Dendritic cell treated with granulocyte-macrophage colony-stimulating factor and Interleukin-4, amounts not matched to agents 40 ng/mL and 50 ng/mL, for 4 days (primary cell): Measurements from ENCODE around the gene NIT1.

Source experiments
- H3K27ac Mint-ChIP-seq: one replicate; pipeline ENCODE4 v1.8.0; 2022; ENCODE audit warnings: mild to moderate bottlenecking, mixed read lengths
- H3K27me3 Mint-ChIP-seq: one replicate; pipeline ENCODE4 v1.8.0; 2022; ENCODE audit warnings: mild to moderate bottlenecking, mixed read lengths
- H3K36me3 Mint-ChIP-seq: one replicate; pipeline ENCODE4 v1.8.0; 2022; ENCODE audit warnings: low read depth, mixed read lengths
- H3K4me1 Mint-ChIP-seq: one replicate; pipeline ENCODE4 v1.8.0; 2022; ENCODE audit warnings: low read depth, mixed read lengths
- H3K4me3 Mint-ChIP-seq: one replicate; pipeline ENCODE4 v1.8.0; 2022; ENCODE audit warnings: mild to moderate bottlenecking, moderate library complexity, mixed read lengths
- H3K9me3 Mint-ChIP-seq: one replicate; pipeline ENCODE4 v1.8.0; 2022; ENCODE audit warnings: mixed read lengths
- intact Hi-C: fragments of 100-400 bp; cut with micrococcal nuclease; formaldehyde crosslinking; loops from one replicate; pipeline ENCODE4 v1.15.0; 2022

NIT1 gene

DNA sequence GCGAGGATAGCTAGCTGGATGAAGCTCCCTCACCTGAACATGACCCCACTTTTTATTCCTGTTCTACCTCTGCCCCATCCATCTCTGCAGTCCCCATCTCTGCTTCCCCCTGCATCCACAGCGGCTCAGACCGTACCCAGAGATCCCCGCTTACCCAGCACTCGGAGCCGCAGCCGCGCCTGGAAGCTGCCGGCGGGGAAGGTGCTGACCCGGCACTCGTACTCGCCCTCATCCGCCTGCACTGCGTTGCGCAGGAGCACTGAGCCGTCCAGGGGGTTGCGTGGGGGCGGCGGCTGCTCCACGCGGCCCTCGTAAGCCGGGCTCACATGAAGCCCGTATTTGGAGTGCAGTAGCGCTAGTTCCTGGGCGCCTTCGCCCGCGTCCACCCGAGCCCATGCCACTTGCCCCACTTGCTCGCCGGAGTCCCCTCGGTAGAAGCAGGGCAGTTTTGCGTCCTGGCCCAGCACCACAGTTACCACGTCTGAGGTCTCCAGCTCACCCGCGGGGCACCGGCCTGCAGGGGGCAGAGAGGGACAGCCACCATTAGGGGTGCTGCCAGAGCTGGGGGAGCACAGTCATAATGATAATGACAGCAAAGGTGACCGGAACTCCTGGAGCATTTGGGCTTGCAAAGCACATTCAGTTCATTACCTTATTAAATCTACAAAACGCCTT, 38.3 kb upstream of the NIT1 start:
- Mint-ChIP-seq H3K36me3 (no peaks in the 10 kb centered on the region), H3K4me3 (peak overlapping the region; percentile 4), H3K27ac (no peak overlapping the region), H3K9me3 (no peaks in the 10 kb centered on the region), H3K4me1 (peaks cover 62% of the 10 kb centered on the region), H3K27me3 (peaks cover 3% of the 10 kb centered on the region)
- intact Hi-C loops = no loop called here

DNA sequence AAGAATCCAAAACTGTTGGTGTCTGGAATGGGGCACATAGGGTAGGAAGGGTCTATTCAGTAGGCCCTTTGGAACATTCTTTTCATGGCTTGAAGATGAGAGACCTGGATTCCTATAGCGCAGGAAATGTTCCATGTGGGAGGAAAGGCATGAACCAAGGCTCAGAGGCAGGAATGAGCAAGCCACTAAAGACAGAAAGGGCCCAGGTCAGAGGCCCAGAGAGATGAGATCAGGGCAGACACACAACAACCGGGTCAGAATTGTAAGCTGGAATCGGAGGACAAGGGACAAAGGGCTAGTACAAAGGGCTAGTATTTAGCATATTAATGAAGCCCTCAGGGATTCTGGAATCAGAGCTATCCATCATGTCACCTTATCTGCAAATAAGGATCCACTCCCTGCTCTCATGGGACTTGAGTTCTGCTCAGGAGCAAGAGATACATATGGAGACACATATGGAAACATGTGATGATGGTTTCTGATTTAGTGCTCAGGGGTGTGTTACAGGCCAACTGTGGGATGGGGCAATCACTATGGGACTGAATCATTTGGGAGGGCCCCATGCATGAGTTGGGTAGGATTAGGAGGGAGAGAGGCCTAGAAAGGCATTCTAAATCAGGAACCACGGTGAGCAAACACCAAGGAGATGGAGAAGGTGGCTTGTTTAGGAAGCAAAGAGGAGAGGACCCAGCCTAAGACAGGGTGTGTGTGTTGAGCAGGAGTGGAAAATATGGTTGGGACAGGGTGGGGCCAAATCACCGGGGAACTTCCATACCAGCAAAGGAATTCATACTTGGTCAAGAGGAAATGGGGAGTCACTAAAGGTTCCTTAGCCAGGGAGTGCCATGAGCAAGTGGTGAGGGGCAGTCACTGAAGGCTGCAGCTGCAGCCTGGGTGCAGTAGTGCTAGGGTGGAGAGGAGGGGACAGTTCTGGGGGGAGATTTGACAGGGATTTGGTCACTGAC, 37.2 kb upstream of the NIT1 start:
- intact Hi-C loops = no loop called here
- Mint-ChIP-seq H3K9me3 (no peaks in the 10 kb centered on the region), H3K27me3 (peaks cover 3% of the 10 kb centered on the region), H3K27ac (peak overlapping the region; percentile 48), H3K4me1 (peaks cover 72% of the 10 kb centered on the region), H3K4me3 (no peak overlapping the region), H3K36me3 (no peaks in the 10 kb centered on the region)

DNA sequence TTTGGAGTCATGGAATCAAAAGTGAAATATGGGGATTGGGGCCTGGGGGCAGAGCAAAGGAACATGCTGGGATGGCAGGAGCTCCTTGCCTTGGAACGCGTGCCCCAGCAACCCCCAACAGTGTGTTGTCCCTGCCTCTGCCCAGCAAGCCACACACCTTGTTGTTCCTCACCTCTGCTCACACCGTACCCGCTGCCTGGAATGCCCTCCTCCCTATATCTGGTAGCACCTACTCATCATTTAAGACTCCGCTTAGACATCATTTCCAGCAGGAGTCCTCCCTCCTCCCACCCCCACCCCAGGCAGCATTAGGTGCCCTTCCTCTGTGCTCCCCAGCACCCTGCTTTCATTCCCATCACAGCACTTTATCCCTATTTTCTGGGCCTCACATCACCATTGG, 36.4 kb upstream of the NIT1 start:
- intact Hi-C loops = no loop called here
- no peaks in the 10 kb centered on the region for H3K9me3 Mint-ChIP-seq
- H3K36me3 Mint-ChIP-seq = no peaks in the 10 kb centered on the region
- peaks cover 3% of the 10 kb centered on the region for H3K27me3 Mint-ChIP-seq
- peaks cover 69% of the 10 kb centered on the region for H3K4me1 Mint-ChIP-seq
- peak overlapping the region; percentile 48 for H3K27ac Mint-ChIP-seq
- H3K4me3 Mint-ChIP-seq = no peak overlapping the region

DNA sequence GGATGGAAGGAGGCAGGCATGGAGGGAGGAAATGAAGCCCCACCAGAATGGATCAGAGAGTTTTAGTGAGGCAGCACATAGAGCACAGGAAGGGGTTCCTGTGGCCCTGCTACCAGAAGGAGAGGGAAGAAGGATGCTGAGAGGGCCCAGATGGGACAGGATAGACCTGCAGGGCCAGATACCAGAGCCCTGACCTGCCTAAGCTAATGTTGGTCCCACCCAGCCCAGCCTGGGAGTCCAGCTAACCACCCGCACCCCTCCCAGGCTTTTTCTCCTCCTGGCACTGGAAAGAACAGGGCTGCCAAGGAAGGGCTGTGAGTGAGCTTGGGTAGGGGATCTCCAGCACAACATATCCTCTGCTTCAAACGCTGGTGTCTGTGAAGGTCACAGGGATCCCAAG, 35.4 kb upstream of the NIT1 start:
- H3K27ac Mint-ChIP-seq = peak overlapping the region; percentile 48
- intact Hi-C loops = loop anchor here (2.0 kb wide), 1 partner anchor 14 kb away; the partner anchor contains the start of gene ARHGAP30
- no peaks in the 10 kb centered on the region for H3K9me3 Mint-ChIP-seq
- peaks cover 69% of the 10 kb centered on the region for H3K4me1 Mint-ChIP-seq
- no peaks in the 10 kb centered on the region for H3K36me3 Mint-ChIP-seq
- H3K27me3 Mint-ChIP-seq = peaks cover 3% of the 10 kb centered on the region
- no peak overlapping the region for H3K4me3 Mint-ChIP-seq

DNA sequence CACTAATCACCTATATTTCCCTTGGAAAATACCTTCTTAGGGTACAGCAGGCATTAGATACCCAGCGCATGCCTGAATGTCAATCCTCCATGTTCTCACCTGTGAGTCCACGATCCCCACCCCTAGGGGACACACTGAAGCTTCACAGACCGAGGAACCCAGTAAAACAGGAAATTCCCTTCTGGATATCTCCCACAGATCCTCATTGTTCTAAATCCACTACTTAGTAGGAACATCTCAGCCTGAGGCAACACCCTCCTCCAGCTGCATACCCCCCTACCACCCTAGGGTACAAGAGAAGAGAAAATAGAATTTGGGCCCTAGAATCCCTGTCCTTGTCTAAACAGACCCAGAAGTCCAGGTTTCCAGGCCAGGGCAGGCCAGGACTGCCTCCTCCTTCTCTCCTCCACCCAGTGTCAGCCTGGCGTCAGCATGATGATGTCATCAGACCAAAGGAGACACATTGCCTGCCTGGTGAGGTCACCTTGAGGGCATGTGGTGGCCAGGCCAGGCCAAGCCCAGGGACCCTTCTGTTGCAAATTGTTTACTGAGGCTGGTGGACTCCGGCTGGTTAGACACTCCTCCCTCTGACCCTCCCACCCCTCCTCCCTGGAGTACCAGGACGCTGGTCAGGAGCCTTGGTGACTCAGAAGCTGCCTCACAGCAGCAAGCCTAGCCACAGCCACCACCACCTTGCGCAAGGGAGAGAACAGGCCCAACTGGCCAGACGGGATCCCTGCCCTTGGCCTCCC, 34.7 kb upstream of the NIT1 start:
- H3K4me1 Mint-ChIP-seq = peaks cover 76% of the 10 kb centered on the region
- intact Hi-C loops = loop anchor here (2.0 kb wide), 1 partner anchor 14 kb away; the partner anchor contains the start of gene ARHGAP30
- peak overlapping the region; percentile 26 for H3K27ac Mint-ChIP-seq
- no peak overlapping the region for H3K4me3 Mint-ChIP-seq
- H3K9me3 Mint-ChIP-seq = no peaks in the 10 kb centered on the region
- no peaks in the 10 kb centered on the region for H3K36me3 Mint-ChIP-seq
- peaks cover 3% of the 10 kb centered on the region for H3K27me3 Mint-ChIP-seq

DNA sequence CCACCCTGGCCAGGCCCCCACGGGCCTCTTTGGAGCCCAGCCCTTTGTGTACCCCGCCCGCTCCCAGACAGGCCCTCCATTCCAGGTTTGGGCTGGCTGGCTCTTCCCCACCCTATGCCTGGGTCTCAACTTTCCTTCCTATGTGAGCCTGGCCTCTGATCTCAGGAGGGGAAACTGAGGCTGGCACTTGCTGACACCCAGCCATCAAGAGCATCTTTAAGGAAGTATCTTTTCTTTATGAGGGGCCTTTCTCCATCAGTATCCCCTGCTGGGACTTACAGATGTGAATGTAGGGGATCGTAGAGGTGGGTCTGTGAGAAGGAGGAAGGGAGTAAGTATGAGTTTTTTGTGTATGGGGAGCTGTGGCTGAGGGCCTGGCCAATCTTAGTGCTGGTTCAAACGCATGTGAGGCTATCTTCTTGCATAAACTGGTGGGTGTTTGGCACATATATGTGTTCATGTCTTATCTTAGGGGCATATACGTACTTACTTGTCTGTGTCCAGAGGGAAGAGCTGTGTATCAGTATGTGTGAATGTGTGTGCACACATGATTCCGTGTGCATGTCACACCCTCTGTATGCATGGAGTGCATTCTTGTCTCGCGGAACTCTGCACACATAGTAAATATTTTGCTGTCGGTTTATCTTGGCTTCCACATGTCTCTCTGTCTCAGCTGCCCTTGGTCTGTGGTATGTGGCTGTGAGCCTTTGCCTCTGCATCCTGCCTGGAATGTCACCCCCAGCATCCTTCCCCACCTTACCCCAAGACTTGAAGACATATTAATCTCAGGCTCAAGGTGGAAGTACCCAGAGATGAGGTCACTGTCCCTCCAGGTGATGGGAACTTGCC, 33.9 kb upstream of the NIT1 start:
- H3K4me3 Mint-ChIP-seq = no peak overlapping the region
- intact Hi-C loops = loop anchor here (2.0 kb wide), 1 partner anchor 15 kb away; the partner anchor contains the start of gene ARHGAP30
- peaks cover 83% of the 10 kb centered on the region for H3K4me1 Mint-ChIP-seq

DNA sequence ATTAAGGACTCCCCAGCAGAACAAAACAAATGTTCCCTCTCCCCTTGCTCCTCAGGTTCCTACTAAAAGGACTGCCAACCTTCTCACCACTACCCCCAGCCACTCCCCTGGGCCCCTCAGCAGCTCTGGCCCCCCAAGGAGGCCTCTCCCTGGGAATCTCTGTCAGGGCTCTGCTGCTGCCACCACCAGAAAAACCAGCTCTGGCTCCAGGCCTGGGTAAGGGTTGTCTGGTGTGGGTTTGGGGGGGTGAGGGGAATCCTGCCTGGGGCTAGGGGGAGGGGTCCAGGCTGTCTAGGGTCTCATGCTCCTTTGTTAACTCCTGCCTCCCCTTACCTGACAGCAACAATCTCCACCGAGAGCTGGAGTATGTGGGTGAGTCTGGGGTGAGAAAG, 33.3 kb upstream of the NIT1 start:
- no peak overlapping the region for H3K27ac Mint-ChIP-seq

More for the DNA sequence above, 33.9 kb upstream of the NIT1 start:
- H3K9me3 Mint-ChIP-seq = no peaks in the 10 kb centered on the region
- peak overlapping the region; percentile 24 for H3K27ac Mint-ChIP-seq
- no peaks in the 10 kb centered on the region for H3K36me3 Mint-ChIP-seq
- H3K27me3 Mint-ChIP-seq = peaks cover 3% of the 10 kb centered on the region

DNA sequence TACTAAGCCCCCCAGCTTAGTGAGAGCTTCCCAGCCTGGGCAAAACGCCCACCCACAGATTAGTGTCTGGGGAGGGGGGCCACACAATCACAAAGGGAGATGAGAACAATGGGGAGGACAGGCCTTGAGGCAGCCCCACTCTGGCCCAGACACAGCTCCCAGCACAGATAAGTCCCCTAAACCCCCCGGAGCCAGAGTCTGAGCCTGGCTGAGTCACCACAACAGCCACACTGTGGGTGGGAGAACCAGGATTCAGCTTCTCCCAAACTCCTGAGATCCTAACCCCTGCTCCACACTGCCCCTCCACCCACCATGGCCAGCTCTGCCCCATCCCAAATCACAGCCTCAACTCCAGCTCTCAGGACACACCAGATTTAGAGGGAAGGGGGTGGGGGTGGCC, 32.7 kb upstream of the NIT1 start:
- Mint-ChIP-seq H3K4me1 (peaks cover 80% of the 10 kb centered on the region), H3K36me3 (no peaks in the 10 kb centered on the region), H3K27me3 (no peaks in the 10 kb centered on the region), H3K9me3 (no peaks in the 10 kb centered on the region), H3K4me3 (no peak overlapping the region), H3K27ac (no peak overlapping the region)
- intact Hi-C loops = no loop called here

More for the DNA sequence above, 33.3 kb upstream of the NIT1 start:
- H3K4me3 Mint-ChIP-seq = no peak overlapping the region
- peaks cover 2% of the 10 kb centered on the region for H3K27me3 Mint-ChIP-seq
- H3K36me3 Mint-ChIP-seq = no peaks in the 10 kb centered on the region
- peaks cover 83% of the 10 kb centered on the region for H3K4me1 Mint-ChIP-seq
- no peaks in the 10 kb centered on the region for H3K9me3 Mint-ChIP-seq
- intact Hi-C loops = no loop called here

DNA sequence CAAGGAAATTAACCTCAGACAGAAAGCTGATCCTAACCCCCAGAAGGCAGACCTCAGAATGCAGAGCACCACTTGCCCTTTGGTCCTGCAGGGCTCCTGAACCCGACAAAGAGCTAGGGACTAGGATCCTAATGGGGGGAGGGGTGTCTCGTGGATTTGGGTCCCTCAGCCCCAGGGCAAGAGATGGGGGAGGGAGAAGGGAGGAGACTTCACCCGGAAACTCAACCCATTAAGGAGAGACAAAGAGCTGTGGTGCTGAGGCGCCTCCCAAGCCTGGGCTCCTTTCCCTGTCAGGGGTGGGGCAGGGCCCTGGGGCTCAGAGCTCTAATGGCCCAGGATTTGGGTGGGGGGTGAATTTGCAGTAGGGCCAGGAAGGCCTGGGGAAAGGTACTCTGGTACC, 31.4 kb upstream of the NIT1 start:
- Mint-ChIP-seq H3K4me1 (peaks cover 67% of the 10 kb centered on the region), H3K9me3 (no peaks in the 10 kb centered on the region), H3K36me3 (no peaks in the 10 kb centered on the region), H3K27ac (no peak overlapping the region), H3K4me3 (no peak overlapping the region), H3K27me3 (no peaks in the 10 kb centered on the region)
- intact Hi-C loops = no loop called here

DNA sequence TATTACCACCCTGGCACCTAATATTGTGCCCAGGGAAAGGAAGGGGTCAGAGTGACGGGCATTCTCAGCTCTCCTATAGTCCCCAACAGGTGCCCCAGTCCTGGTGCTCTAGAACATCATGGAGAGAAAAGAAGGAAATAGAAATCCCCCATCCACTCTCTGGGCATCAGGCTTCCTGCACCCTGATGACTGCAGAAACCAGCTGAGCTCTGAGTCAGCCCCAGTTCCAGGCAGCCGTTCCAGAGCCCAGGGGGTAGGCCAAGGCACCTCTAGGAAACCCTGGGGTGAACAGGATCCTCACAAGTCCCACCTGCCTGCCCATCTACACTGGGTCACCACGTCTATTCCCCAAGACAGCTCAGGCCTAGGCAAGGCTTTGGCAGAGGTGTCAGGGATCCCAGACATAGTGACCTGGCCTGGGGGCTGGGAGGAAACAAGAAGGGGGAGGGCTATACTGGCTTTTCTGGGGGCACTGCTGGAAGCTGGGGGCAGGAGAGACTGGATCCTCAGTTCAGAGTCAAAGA, 29.3 kb upstream of the NIT1 start:
- intact Hi-C loops = no loop called here
- Mint-ChIP-seq H3K4me3 (no peak overlapping the region), H3K36me3 (no peaks in the 10 kb centered on the region), H3K9me3 (no peaks in the 10 kb centered on the region), H3K27me3 (no peaks in the 10 kb centered on the region), H3K27ac (peak overlapping the region; percentile 16), H3K4me1 (peaks cover 56% of the 10 kb centered on the region)

DNA sequence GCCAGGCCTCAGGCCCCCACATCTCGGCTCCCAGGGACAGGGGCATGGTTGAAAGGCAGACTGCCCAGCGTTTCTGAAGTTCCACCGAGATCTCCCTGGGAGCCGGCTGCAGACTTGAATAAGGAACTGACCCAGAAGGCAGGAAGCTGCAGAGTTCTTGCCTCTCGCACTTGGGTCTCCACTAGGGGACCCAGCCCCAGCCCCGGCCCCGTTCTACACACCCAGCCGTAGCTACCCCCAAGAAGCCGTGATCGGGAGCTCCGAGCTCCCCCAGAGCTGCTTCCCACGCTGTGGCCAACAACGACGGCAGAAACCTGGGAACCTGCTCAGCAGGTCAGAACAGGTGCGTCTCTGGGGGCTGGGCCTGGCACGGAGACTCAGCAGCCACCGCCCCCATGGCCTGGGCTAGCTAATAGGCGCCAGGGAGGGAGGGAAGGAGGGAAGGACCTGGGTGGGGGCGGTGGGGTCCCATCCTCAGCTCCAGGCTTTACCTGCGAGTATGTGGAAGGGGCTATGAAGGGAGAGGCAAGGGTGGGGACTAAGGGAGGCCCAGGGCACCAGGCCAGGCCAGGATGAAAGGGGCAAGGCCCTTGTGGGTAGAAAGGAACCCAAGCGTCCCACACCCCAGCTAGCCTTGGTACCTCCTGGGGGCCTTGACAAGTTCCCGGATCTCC, 28.5 kb upstream of the NIT1 start, which contains the start of gene NECTIN4:
NECTIN4 (minus strand) TSS at position 308 of the 674 bp plus-strand sequence; CDS start at position 46, 262 bp downstream.
- peak within 1 kb of the TSS; percentile 16 for H3K27ac Mint-ChIP-seq
- no peaks in the 10 kb centered on the region for H3K9me3 Mint-ChIP-seq
- H3K36me3 Mint-ChIP-seq = no peaks in the 10 kb centered on the region
- H3K4me1 Mint-ChIP-seq = peaks cover 49% of the 10 kb centered on the region
- H3K27me3 Mint-ChIP-seq = no peaks in the 10 kb centered on the region
- no peak within 1 kb of the TSS for H3K4me3 Mint-ChIP-seq
- intact Hi-C loops = no loop called here

DNA sequence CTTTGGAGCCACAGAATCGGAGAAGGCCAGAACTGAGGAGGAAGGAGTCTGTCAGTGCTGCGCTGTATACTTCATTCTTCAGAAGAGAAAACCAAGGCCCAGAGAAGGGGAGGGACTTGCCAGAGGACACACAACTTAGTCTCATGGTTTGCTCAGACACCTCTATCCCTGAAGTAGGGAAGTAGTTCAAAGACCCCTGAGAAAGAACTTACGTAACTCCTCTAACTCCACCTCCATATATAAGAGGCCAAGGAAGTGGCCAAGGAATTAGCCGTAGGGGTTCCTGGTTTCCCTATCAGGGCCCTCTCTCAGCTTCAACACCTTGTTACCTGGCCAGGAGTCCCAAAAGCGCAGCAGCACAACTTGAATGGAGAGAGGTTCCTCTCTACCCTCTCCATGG, 28.0 kb upstream of the NIT1 start:
- intact Hi-C loops = no loop called here
- Mint-ChIP-seq H3K27ac (no peak overlapping the region), H3K9me3 (no peaks in the 10 kb centered on the region), H3K36me3 (no peaks in the 10 kb centered on the region), H3K27me3 (no peaks in the 10 kb centered on the region), H3K4me3 (no peak overlapping the region), H3K4me1 (peaks cover 46% of the 10 kb centered on the region)
